8988T (cell line): ENCODE measurements around the gene NFE2L2.
"Not testable (repeated sequence)": the region's sequence is repeated elsewhere in the genome, so short reads cannot be mapped to it uniquely, and the experiment has no call there.

Experiments used
- DNase-seq: peaks from one replicate; pipeline ENCODE4 v3.0.0; 2011

Gene NFE2L2

DNA sequence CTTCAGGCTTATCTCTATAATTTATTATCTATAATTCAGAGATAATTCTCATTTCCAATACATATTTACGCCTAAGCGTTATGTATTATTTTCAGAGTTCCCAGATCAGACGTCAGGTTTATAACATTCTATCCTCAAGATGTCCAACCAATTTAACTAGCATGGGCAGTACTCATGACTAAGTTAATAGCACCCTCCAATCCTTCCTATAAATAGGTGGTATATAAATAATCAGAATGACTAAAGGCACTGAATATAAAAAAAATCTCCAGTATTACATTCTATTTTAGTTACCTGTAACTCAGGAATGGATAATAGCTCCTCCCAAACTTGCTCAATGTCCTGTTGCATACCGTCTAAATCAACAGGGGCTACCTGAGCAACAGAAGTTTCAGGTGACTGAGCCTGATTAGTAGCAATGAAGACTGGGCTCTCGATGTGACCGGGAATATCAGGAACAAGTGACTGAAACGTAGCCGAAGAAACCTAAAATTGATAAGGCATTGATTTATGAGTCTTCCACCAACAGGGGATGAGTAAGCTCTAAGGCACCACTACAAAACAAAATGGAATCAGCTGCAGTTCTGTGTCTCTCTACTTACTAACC lies 32.3 kb downstream of the NFE2L2 start:
- no peak for DNase-seq

DNA sequence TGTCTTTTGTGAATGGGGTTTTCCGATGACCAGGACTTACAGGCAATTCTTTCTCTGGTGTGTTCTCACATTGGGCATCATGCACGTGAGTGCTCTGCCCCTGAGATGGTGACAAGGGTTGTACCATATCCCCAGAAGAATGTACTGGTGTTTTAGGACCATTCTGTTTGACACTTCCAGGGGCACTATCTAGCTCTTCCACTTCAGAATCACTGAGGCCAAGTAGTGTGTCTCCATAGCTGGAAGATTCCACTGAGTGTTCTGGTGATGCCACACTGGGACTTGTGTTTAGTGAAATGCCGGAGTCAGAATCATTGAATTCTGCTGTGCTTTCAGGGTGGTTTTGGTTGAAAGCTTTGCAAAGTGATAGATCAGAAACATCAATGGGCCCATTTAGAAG lies 33.3 kb downstream of the NFE2L2 start:
- DNase-seq, result no peak

DNA sequence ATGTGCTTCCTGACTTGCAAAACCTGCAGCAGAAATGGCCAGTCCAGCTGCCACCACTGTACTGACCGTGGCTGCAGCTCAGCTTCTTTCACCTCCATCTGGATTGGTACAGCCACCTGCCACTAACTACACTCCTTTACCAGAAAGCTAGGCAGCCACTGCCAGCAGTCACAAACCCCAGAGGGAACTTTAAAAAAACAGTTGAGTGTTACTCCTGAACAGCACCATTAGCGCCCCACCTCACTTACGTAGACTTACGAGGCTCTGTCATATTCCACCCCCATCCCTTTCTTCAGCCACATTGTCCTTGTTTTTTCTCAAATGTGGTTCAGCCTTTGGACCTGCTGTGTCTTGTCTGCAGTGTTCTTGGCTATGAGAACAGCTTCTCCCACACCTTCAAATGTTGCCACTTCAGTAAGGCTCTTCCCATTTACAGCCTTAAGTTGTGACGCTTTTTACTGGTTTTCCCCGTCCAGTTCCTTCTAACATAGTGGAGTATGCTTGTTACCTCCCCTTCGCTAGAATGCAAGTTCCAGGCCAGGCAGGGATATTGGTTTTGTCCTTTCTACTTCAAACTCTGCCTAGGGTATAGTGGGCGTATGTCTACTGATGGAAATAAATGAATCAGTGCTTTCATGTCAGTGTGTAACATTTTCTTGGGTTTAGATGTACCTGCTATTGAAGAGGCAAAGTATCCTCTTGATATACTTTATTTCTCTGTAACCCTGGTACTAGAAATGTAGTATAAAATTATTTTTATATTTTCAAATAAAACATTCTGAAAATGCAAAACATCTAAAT lies 34.9 kb downstream of the NFE2L2 start:
- DNase-seq, result no peak

DNA sequence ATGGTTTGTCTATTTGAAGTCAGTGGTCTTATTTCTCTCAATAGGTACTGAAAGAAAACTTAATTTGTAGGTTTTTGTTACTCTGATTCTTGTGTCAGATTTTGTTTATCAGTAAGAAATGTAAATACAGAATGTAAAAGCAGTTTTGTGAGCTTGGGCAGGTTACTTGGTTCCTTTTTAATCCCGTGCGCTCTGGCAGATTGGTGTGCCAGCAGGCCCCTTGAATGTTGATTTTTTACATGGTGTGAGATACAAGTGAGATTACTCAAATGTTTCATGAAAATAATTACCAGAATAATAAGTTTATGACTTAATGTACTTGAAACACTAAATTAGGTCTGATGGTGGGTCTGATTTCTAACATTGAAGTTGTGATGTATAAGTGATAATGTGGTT lies 38.6 kb downstream of the NFE2L2 start:
- DNase-seq, result no peak

DNA sequence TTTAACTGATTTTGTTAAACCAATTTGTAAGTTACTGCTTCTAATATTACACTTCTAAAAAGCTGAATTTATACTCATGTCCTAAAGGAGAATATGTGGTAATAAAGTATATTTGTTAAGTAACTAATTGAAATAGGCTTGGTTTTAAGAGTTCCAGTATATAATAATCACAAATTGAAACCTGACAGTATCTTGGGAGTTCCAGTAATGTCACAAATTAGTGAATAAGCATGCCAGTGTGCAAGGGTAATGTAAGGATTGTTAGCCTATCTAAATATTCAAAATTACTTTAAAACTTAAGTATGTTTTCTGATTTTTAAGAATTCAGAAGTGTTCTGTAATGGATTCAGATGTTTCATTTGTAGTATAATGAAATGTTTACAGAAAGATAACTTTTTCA lies 41.1 kb downstream of the NFE2L2 start:
- DNase-seq, result not testable (repeated sequence)

DNA sequence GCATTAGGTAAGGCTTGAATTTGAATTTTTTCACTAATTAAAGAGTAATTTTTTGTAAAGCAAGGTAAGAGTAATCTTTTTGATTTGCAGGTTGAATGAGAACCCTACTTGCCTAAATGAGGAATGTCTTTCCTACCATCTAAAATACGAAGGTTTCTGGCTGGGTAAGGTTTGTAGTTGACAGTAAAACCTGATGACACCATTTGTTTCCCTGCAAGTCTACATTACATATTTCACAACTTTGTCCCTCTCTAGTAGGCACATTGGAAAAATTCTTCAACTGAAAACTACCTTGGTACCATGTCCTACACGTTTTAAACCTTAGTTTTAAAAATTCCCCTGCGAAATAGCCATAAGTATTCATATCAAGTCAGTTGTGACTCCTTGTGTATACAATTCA lies 42.6 kb downstream of the NFE2L2 start:
- no peak for DNase-seq

DNA sequence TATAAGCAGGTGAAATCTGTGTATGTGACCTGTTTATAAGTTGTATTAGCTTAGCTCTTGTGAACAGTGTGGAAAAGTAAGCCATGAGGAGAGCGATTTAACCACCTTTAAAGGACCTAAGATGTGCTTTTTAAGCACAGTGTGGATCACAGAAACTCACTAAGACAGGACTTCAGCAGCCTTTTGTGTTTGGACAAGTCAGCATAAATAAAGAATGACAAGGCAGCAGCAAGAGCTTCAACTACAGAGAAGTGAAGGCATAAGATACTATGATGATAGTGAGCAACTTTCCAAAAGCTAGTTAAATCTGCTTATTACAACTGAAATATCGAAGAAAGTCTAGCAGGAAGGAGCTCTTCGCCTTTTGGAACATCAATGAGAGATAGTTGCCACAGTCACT lies 43.0 kb downstream of the NFE2L2 start:
- DNase-seq, result no peak

DNA sequence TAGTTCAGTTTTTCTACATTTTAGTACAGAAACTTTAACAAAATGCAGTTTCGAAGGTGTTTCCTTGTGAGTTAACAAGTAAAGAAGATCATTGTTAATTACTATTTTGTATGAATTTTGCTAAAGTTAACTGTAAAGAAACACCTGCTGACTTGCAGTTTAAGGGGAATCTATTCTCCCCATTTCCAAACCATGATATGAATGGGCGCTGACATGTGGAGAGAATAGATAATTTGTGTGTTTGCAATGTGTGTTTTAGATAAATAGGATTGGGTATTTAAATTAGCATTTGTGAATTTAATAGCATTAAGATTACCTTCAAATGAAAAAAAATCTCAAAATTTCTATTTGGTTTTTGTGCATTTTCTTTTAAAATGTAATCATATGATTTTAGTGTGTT lies 44.7 kb downstream of the NFE2L2 start:
- DNase-seq, result not testable (repeated sequence)

DNA sequence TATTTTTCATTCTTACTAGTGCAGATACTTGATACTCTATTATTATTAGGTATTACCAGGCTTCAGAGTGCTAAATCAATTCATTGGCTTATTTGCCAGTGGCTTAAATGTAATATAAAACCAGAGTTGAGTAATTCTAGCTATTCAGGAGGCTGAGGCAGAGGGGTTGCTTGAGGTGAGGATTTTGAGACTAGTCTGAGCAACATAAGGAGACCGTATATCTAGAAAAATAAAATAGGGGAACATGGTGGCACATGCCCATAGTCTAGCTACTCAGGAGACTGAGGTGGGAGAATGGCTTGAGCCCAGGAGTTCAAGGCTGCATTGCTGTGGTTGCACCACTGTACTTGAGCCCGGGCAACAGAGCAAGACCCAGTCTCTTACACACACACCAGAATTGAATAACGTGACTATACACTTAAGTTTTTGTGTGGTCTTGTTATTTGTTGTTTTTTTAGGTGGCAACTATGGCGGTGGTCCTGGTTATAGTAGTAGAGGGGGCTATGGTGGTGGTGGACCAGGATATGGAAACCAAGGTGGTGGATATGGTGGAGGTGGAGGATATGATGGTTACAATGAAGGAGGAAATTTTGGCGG lies 47.2 kb downstream of the NFE2L2 start:
- no peak for DNase-seq

DNA sequence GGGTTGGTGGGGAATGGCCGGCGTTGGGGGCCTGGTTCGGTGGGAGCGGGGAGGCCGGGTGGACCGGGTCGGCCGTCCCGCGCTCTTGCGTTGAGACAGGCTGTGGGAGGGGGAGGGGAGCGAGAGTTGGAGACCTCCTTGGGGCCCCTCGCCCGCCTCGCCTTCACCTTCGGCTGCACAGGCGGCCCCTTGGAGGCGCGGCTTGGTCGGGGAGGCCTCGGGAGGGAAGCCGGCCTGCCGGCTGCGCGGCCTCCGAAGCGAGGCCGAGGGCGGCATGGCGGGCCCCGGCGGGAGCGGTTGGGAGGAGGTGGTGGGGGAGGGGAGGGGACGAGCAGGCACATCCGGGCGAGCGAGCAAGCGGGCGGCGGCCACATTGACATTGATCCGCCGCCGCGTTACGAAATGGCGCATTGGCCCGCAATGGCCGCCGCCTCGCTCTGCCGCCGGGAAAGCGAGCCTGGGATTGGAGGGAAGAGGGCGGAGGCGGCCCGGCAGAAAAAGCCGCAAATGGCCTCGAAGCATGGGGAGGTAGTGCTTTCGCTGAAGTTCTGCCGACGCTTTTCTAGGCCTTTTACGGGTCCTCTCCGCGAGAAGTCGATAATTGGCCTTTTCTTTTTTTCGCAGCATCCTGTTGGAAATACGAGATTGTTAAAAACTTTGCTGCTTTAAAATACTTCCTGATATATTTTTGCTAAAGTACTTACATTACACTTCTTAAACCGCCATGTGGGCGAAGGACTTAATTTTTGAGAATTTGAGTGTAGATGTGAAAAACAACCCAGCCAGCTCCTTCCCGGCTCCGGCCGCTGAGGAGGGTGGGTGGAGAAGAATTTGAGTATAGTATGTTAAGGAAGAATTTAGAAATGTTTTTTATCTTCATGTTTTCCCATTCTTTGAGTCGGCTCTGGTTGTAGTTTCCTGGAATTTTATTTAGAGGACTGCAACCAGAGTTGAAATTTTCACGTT lies 51.4 kb downstream of the NFE2L2 start:
- peak; percentile 70 for DNase-seq

DNA sequence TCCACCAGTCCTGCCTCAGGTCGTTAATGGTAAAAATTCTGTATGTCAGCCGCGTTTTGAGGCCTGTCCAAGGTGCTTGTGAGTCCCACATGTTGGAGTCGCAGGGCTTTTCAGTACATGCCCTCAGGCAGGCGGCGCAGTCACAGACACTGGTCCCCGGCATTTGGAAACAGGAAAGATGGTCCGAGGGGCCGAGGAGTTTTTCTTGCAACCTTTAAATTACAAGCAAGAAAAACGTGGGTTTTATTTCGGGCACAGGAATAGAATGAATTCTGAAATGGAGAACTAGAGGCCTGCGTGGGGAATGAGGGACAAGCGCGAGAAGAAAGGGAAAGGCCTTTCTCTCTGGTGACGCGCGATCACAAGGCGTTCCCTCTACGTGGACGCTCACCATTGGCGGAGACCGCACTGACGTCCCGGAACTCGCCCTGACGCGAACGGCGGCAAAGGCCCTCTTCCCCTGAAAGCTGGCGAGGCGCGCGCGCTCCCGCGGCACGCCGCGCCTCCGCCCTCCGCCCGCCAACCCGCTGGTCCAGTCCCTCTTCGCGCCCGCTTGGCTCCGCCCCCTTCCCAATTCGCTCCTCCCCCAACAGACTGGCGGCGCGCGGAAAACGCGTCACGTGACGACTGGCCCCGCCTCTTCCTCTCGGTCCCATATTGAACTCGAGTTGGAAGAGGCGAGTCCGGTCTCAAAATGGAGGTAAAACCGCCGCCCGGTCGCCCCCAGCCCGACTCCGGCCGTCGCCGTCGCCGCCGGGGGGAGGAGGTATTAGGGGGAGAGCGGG lies 52.2 kb downstream of the NFE2L2 start, which contains the start of gene HNRNPA3:
HNRNPA3 (plus strand) TSS at position 689 of the 785 bp plus-strand sequence; CDS start at position 695, 6 bp downstream.
- DNase-seq, result peak; percentile 82

DNA sequence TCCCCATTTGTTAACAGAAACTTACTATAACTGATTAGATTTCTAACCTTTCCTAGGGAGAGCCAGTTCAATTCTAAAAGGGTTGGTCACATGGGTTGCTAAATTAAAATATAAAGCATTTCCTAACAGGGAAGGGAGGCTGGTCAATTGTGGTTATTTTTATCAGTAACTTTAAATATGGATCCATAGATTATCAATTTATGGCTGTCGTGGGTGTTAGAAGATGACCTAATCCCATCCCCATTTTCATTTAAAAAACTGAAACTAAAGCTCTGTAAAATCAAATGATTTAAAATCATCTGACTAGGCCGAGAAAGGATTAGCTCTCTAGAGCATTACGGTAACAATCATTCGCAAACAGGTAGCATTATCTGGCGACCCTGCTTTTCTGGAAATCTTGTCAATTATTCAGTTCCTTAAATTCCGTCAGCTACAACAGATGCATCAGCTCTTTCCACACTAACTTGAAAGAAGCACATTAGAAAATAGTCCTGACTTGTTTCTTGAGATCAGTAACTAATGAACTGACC lies 52.9 kb downstream of the NFE2L2 start:
- no peak for DNase-seq

DNA sequence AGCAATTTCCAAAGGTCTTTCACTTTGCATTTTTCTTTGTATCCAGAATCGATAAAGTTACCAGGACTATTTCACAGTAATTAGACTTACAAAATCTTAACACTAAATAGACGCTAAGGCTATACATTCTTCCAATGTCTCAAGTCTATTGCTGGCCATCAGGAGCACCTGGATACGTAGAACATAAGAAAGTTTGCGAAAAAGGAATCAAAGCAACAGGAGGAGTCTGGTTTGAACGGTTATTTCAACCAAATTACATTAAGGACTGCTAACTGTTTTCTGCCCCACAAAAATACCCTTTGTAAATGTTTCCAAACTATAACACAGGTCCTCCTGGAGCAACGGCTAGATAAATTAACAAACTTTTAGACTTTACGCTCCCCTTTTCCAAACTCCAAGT lies 53.4 kb downstream of the NFE2L2 start:
- DNase-seq, result no peak

DNA sequence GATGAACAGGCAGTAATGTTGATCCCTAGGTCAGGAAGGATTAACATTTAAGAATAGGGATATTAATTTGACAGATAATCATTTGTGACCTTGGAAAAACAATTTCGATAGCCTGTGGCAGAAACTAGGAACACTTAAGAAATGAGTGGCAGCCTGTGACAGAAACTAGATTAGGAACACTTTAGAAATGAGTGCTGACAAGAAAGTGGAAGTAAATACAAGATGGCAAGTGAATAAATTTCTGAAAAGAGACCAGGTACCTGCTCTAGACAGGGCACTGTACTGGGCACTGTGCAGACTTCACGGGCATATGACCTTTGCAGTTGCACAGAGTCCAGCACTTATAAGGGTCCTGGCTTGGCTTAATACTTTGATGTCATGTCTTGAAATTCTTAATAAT lies 57.4 kb downstream of the NFE2L2 start:
- DNase-seq, result no peak

DNA sequence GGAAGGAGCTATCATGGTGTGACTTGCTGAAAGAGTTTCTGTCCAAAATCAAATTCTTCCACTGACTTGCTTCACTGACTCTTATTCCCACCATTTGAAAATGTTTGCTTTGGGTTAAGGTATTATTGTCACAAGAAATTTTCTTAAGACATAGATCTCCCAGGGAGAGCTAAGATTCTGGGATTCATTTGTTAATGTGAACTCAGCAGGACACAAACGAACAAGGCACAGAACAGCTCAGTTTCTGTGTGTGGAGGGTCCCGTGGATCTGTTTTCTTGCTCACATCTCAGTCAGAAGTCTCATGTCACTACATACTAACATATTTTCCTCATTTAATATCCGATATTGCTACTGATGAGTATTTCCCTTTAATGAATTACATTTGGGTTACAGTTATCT lies 60.1 kb downstream of the NFE2L2 start:
- no peak for DNase-seq

DNA sequence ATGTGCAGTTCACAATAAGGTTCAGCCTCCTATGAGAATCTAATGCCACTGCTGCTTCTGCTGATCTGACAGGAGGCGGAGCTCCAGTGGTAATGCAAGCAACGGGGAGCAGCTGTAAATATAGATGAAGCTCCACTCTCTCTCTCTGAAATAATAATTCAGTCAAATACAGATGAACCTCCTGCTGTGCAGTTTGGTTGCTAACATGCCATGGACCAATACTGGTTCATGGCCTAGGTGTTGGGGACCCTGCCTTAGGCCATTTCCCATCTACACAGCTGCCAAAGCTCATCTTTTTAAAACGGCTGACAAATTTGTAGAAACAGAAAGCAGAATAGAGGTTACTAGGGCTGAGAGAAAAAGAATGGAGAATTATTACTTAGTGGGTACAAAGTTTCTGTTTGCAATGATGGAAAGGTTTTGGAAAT lies 62.6 kb downstream of the NFE2L2 start:
- DNase-seq, result no peak

DNA sequence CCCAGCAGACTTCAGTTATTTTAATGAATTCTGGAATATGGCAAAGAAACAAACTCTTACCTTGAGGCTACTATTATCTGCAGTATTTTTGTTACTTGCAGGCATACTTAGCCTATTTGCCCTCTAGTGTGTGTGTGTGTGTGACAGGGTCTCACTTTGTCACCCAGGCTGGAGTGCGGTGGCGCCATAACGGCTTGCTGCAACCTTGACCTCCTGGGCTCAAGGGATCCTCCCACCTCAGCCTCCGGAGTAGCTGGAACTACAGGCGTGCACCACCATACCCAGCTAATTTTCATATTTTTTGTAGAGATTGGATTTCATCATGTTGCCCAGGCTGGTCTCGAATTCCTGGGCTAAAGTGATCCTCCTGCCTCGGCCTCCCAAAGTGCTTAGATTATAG lies 64.1 kb downstream of the NFE2L2 start:
- DNase-seq, result not testable (repeated sequence)

DNA sequence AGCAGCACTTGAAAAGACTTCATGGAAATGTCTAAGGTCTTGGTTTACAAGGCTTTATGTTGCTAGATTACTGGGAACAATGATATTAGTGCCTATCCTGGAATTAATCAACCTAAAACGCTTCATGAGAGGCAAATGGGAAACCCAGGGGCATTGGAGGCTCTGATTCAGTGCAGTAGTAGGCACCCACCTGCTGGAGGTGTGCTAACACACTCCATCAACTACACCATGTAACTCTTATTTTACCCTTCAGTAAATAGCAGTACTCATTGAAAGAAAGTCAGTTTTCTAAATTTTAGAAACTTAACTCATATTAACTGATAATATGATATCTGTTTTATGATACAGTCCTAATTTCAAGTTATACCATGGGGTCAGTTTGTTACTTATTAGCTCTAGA lies 69.3 kb downstream of the NFE2L2 start:
- no peak for DNase-seq

DNA sequence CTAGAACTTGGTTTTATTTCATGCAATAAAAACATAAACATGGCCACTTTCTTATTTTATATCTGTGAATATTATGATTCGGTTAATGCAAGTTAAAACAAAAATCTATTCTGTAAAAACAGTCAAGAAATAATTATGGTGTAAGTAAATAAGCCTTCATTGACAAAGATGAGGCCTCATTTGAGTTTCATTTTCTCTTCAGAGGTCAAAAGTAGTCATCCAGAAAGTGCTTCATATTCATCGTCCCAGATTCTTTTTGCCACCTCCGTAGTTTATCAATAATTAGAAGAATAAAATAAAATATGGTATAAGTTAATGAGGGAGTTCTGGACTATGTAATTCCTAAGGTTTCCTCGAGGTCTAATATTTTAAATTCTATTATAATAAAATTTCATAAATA lies 71.3 kb downstream of the NFE2L2 start:
- no peak for DNase-seq

DNA sequence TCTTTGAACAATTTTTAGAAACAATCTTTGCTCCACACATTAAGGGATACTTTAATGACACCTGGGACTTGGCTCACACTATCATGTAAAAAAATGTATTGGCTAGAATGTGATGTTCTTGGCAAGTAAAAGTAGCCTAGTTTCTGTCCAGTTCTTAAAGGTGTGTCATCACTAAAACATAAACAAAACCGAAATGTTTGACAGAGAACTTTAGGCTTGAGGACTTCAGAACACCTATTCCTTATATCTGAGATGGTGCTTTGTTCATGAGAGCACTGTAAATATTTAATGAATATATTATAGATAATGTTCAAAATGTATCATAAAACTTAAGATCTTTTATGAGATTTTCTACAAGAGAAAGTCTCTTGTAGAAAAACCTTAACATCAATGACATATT lies 71.7 kb downstream of the NFE2L2 start:
- DNase-seq, result no peak

DNA sequence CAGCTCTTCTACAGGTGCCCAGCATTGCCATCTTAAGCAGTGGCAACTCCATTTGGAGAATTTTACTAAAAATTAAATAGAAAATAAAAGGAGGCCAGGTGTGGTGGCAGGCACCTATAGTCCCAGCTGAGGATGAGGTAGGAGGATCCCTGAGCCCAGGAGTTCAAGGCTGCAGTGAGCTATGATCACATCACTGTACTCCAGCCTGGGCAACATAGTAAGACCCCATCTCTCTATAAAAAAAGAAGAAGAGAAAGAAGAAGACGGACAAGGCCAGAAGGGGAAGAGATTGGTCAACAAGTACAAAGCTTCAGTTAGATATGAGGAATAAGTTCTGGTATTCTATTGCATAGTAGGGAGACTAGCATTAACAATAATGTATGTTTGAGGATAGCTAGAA lies 73.6 kb downstream of the NFE2L2 start:
- no peak for DNase-seq
